OCI-M2 (cell line): Measurements from ENCODE around the gene CDIP1.

Experiments
- DNase-seq: peaks from one replicate; lab custom pipeline; 2025; ENCODE audit not compliant: unreplicated experiment; lab: John Stamatoyannopoulos, UW

CDIP1 gene

GRCh38 chr16:4494746-4495490 is 43.7 kb downstream of the CDIP1 start:
- no peak for DNase-seq

- DNase-seq, result no peak
Measured at GRCh38 chr16:4491898-4492297, 46.7 kb downstream of the CDIP1 start.

GRCh38 chr16:4489030-4489429 is 49.5 kb downstream of the CDIP1 start:
- no peak for DNase-seq

- no peak for DNase-seq
Measured at GRCh38 chr16:4488499-4488967, 50.0 kb downstream of the CDIP1 start.

GRCh38 chr16:4487955-4488498 is 50.5 kb downstream of the CDIP1 start:
- DNase-seq, result no peak

- no peak for DNase-seq
Measured at GRCh38 chr16:4486126-4486893, 52.3 kb downstream of the CDIP1 start.

- DNase-seq, result no peak
Measured at GRCh38 chr16:4481963-4482362, 56.6 kb downstream of the CDIP1 start.

- DNase-seq, result no peak
Measured at GRCh38 chr16:4481526-4481925, 57.0 kb downstream of the CDIP1 start.

GRCh38 chr16:4477966-4478365 is 60.6 kb downstream of the CDIP1 start:
- DNase-seq, result no peak

GRCh38 chr16:4475880-4476788 is 62.4 kb downstream of the CDIP1 start, which contains the start of gene HMOX2:
Gene HMOX2, plus strand, starts transcription at chr16:4476398. Its CDS starts 29,127 bp downstream, at chr16:4505525.
- DNase-seq, result peak; percentile 57

- DNase-seq, result no peak
Measured at GRCh38 chr16:4474192-4474961, 64.2 kb downstream of the CDIP1 start, which contains the start of gene NMRAL1. Gene NMRAL1, minus strand, starts transcription at chr16:4474625. Its CDS starts 493 bp downstream, at chr16:4474132.

GRCh38 chr16:4472880-4473279 is 65.7 kb downstream of the CDIP1 start:
- no peak for DNase-seq

GRCh38 chr16:4471869-4472268 is 66.7 kb downstream of the CDIP1 start:
- no peak for DNase-seq

- DNase-seq, result no peak
Measured at GRCh38 chr16:4468972-4469371, 69.6 kb downstream of the CDIP1 start.

- DNase-seq, result no peak
Measured at GRCh38 chr16:4467916-4468315, 70.7 kb downstream of the CDIP1 start.

GRCh38 chr16:4465977-4466779 is 72.4 kb downstream of the CDIP1 start:
- DNase-seq, result no peak

- DNase-seq, result no peak
Measured at GRCh38 chr16:4463522-4464163, 74.9 kb downstream of the CDIP1 start.

- DNase-seq, result no peak
Measured at GRCh38 chr16:4461250-4462085, 77.1 kb downstream of the CDIP1 start.
